GM10847 (cell line): ENCODE data around the gene IQSEC1.

Source experiments
- POLR2A ChIP-seq: IDR thresholded peaks from 2 replicates; pipeline ENCODE4 v1.6.1; 2011; ENCODE audit not compliant: insufficient read length; ENCODE audit errors: extremely low read depth

IQSEC1 gene

DNA sequence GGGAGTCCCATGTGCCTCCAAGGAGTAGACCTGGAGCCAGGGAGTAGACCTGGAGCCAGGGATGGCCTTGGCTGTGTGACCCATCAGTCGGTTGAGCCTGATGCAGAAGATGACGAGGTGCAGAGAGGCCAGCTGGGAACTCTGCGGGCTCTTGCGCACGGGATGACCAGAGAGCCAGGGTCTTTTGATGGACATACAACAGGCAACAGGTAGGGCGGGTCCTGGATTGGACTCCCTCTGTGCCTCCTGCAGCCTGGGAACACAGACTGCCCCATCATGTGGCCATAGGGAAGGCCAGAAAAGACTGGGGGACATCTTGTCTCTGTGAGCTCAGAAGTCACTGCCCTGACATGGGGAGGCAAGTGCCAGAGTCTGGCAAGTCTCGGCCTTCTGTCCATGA lies 164.4 kb downstream of the IQSEC1 start:
- TF ChIP-seq POLR2A, result no peak

DNA sequence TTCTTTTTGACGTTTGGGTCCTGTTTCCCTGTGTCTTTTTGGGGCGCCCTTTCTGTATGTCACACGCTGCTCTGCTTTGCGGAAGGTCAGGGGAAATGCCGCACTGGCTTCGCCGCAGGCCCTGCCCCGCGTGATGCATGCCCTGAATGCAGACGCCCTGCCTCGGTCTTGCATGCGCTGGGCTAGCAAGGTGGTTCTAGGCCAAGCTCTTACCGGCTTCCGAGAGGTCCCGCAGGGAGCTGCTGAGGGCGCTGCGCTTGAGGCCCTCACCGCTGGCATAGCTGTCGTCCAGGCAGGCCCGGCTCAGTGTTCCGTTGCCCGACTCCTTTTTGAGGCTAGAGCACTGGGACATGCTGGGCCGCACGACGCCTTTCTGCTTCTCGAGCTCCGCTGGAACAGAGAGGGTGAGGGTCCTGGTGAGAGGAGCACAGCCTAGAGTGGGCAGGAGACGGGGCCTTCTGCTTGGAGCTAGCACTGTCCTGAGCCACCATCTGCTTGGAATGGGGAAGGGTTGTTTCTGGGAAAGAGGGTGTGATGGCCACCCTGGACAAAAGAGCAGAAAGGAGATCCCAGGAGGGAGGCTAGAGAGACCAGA lies 165.0 kb downstream of the IQSEC1 start:
- no peak for TF ChIP-seq POLR2A

DNA sequence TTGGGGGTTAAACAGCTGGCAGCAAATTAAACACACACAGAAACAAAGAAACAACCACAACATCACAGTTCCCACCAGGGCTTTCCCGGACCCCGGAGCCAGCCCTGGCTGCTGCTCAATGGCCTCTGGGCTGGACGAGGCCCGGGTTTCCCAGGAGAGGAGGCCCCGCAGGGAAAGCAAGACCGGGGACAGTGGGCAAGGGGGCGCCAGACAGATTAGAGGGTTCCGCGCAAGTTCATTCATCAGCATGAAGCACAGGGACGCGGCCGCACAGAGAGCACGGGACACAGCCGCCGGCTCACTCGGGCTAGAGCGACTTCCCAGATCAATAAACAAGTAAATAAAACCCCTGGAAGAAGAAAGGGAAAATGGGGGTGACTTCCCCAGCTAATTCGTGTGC lies 165.5 kb downstream of the IQSEC1 start:
- no peak for TF ChIP-seq POLR2A

DNA sequence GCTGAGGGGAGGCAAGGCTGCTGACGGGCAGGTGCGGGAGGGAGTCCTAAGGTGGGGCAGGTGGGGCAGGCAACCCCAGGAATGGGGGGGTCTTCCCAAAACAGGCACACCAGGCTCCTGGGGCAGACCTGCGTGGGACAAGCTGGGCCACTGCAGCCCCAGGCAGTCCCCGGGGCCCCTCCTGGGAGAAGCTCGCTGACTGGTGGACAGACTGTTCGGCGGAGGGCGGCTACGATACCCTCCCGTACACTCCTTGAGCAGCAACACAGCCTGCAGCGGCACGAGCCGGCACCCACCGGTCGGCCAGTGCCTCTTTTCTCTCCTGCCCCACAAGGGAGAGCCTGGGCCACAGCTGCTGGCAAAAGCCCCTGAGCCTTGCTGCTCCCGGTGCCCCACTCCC lies 165.9 kb downstream of the IQSEC1 start:
- TF ChIP-seq POLR2A, result no peak

DNA sequence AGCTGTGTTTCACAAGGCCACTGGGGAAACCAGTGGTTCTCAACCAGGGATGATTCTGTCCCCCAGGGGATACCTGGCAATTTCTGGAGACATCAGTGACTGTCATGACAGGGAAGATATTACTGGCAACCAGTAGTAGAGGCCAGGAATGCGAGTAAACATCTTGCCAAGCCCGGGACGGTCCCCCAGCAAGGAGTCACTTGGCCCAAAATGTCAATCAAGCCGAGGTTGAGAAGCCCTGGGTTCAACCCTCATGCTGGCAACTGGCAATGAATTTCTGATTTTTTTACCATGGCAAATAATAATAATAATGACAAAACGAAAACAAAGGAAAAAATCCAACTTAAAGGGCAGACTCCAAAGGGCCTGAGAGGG lies 166.3 kb downstream of the IQSEC1 start:
- TF ChIP-seq POLR2A, result no peak

DNA sequence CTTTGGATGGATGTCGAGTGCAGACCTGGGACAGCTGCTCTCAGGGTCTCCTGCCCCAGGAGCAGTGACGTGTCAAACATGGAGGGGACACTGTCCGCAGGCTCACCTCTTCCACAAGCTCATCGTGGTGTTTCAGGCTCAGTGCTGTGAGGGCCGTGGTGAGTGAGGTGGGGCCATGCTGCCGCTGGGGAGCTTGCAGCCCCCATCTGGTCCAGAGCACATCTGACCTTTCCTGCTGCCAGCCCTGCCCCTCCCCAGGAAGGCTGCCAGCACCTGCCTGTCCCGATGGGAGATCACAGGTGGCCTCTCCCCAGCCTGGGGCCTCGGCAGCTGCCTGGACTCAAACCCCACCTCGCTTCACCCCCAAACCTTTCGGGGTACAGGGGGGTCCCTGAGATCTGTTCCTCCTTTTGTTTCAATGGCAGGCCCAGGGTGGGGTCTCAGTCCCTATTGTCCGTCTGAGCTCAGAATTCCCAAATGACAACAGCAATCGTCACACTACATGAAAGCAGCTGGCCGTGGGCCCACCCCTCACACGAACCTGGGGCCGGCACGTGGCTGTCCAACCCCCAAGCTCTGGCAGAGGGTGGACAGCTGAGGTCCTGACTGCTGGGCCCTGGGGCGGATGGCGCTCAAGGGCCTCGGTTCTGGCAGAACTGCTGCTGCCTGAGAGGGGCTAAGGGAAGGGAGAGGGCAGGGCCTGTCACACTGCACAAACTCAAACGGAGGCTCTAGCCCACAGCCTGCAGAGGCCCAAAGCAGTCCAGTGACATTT lies 166.9 kb downstream of the IQSEC1 start:
- TF ChIP-seq POLR2A, result no peak

DNA sequence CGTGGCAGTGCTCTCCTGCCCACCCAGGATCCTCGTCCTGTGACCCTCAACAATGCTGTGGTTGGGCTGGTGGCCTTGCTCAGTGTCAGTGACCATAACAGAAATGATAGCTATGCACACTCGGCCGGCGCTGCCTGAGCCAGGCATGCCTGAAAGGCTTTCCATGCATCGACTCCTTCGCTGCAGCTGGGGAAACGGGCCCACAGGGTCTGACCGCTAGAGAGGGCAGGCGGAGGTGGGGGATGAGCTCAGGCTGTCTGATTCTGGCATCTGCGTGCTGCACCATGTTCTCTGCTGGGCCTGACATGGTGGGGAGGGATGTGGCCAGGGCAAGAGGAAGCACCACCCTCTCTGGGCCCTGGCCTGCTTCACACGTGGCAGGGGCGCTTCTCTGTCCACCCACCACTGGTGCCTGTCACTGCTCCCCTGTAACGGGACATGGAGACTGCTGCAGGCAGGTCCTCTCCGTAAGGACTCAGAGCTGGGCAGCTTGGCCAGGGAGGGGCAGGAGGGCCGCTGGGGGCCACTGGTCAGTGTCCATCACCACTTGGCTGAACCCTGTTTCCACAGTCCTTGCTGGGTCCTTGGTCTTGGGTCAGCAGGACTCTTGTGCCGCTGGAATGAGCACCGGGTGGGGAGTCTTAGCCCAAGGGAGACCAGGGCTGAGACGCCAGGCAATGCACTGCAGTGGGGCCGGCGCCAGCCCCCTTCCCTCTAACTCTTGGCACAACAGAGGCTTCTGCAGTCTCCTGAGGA lies 167.7 kb downstream of the IQSEC1 start:
- no peak for TF ChIP-seq POLR2A

DNA sequence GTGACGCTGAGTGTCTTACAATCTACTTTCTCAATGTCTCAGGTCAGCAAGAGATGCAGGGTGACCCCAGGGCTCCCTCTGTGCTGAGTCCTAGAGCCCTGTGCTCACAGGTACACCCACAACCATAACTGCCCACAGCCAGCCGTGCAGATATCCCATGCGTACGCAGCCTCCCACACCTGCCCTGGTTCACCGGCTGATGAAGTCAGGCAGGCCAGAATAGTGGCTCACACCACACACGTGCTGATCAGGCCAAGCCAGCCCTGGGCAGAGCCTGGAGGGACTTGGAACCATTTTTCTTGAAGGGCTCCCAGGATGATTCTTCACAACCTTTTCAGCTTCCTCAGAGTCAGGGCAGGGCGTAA lies 168.3 kb downstream of the IQSEC1 start:
- no peak for TF ChIP-seq POLR2A

DNA sequence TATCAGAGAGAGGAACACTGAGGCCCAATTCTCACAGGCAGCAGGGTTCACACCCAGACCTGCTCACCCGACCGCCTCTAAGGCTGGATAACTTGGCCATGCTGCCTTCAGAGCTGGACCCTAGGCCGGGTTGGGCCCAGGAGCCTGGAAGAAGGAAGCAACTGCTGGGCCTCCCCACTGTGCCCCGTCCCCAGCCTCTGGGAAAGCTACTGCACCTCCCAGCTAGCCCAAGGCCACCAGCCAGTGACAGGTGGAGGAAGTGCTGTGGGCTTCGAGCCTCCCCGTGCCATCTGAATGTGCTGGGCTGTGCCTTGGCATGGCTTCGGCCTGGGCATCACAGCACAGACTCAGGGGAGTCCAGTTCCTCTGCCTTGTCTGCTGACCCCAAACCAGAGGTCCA lies 169.3 kb downstream of the IQSEC1 start:
- TF ChIP-seq POLR2A, result no peak

DNA sequence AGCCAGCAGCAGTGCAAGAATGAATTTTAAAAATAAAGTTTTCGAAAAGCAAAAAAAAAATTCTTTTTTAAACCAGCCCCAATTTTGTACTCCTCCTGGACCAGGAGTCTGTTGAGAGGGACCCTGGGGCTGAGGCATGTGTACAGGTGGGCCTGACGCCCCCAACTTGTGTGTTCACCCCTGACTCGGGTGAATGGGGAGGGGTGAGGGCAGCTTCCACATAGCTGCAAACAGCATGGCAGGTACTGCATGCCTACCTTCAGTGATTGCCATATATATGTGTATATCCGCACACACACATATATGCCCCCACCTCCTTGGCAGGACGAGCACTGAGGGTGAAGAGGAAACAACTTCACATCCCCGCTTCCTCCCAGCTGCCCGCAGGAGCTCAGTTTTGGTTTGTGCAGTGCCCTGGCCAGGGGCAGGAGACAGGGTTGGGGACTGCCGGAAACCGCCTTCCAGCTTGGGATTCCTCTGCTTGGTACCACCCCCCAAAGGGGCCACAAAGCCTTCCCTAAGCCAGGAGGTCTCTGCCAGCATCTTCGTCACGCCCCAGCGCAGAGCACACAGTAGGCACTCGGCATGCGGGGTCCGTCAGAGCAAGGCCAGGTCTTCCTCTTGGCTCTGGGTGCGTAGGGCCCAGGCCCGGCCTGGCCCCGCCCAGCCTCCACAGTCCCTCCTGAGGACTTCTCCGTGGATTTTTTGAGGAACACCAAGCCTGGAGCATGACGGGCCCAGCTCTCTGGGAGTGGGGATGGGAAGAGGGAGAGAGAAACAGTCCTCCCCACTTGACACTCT lies 170.0 kb downstream of the IQSEC1 start:
- TF ChIP-seq POLR2A, result no peak

DNA sequence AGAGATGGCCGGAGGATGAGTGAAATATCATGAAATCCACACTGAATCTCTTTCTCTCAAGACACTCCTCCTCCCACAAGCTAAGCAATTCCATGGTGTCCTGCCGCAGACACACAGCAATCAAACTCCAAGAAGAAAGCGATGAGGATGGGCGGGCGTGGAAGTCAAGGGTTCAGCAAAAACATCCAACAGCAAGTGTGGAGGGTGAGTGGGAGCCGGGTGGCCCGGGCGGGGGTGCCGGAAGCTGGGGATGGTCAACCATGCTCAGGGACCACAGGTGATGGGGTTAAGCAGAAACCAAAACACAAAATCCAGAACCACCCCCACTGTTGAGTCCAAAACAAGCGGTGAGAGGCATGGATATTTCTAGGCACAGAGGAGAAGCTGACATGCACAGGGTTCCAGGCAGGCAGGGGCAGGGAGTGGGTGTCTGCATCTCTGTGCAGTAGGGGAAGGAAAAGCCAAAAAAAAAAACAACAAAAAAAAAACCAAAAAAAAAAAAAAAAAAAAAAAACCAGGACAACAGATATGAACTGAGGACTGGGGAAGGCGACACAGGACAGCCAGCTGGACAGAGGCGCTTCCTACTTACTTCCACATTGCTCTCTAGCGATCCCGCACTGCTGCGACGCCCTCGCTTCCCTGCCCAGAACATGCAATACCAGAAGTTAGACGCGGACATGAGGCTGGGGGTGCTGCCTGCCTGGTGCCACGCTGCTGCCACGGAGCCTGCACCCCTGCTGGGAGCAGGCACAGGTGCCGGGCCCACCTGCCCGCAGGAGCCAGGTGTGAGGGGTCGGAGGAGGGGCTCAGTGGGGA lies 170.8 kb downstream of the IQSEC1 start:
- no peak for TF ChIP-seq POLR2A

DNA sequence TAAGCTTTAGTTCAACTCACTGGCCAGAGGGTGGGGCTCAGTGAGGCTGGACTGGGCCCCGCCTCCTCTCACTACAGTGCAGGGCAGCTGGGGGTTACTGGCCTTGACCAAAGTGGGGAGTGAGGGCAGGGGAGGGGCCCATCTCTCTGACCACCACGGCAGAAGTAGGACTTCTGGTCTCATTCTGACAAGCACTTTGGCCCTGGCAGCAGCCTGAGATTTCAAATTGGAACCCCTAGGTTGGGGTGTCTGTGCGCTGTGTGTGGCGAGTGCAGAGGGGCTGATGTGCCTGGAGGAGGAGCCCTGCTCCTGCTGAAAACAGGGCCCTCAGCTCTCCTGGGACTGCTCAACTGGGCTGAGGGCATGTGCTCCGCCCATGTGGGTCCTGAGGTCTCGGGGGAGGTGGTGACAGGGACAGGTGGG lies 171.6 kb downstream of the IQSEC1 start:
- TF ChIP-seq POLR2A, result no peak

DNA sequence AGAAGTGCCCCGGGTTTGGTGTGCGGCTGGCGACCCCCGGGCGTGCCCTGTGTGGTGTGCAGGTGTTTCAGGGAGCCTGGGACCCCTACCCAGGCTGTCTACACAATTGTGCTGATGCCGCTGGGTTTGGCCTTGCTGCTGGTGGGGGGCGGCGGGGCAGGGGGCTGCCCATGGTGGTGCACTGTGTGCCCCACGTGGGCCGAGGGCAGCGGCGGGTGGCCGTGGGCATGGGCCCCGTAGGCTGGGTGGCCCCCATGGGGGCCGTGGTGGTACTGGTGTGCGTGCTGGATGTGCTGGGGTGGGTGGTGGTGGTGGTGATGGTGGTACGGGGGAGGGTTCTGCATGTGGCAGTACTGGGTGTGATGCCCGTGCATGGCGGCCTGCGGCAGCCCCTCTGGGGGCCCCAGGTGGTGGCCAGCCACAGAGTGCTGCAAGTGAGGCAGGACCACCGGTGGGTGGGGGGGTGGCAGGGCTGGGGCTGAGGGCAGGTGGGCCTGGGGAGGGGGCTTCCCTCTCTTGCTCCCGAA lies 172.3 kb downstream of the IQSEC1 start:
- TF ChIP-seq POLR2A, result no peak

DNA sequence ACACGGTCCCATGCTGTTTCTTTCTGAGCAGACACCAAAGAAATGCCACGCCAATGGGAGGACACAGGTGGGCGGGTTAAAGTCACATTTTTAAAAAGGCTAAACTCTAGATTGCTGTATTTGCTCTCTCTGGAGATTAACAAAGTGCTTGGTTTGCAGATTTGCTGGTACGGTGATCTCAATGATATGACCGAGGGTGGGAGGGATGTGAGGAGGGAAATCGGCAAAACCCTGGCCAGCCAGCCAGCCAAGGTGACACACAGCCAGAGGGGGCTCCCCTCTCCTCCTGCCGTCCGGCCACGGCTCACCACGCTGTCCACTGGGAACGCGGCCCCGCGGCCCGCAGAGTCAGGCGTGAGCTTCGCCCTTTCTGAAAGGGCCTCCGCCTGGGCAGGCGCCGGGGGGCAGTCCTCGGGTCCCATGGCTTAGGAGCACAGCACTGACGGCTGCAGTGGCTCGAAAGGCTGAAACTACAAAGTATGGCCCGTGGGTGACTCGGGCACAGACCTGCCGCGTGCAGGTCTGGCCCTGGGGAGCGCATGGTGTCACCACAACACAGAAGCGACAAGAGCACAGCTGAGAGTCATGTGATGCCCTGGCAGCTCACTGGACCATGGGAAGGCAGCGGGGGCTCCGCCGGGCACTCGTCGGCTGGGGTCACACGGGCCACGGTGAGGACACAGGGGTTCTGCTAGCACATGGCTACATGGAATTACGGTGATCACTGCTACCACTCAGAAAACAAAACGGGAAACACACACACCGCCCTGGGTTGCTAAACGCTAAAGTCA lies 174.1 kb downstream of the IQSEC1 start:
- TF ChIP-seq POLR2A, result no peak
